ENCODE measurements around the gene DDX11. TPM values are rescaled to one million over a fixed set of nuclear protein-coding genes. Genes with fewer than 3 reads are reported as not detected.
"Not testable (repeated sequence)": the region's sequence is repeated elsewhere in the genome, so short reads cannot be mapped to it uniquely, and the experiment has no call there.

DDX11 gene
- total and polyA plus RNA-seq, 12 donors, result 3.0 to 16.1 (median 5.8) TPM

GRCh38 chr12:31119192-31119802, 45.6 kb downstream of the DDX11 start:
- DNase-seq (no peak), ATAC-seq (peak in 1 of 8 donors; percentile 65)
- no peaks in the 10 kb centered on the region for H3K9me3 ChIP-seq
- H3K4me3 ChIP-seq, result peak overlapping the region in 7 of 10 donors; percentile 10 to 35 (median 15)
- peaks cover 0 to 58% (median 33%) of the 10 kb centered on the region in 7 donors for H3K27me3 ChIP-seq
- H3K27ac ChIP-seq, result no peak overlapping the region
- peaks cover 0 to 29% (median 19%) of the 10 kb centered on the region in 9 donors for H3K4me1 ChIP-seq
- no peak for TF ChIP-seq CTCF (IDR thresholded peaks at IDR 0.05)
- intact Hi-C loops (cut with DNase I), result loop anchor here in 2 of 10 donors (5.0 to 10.0 kb wide), 3 partner anchors 116 to 403 kb away; no protein-coding TSS in a partner anchor
- H3K36me3 ChIP-seq, result no peaks in the 10 kb centered on the region
- 14 to 32% methylated on average over 23 to 33 of the region's 34 CpGs for WGBS, 2 donors

- H3K36me3 ChIP-seq, result no peaks in the 10 kb centered on the region
- H3K4me3 ChIP-seq, result peak overlapping the region in 1 of 10 donors; percentile 30
- peaks cover 0 to 29% (median 19%) of the 10 kb centered on the region in 9 donors for H3K4me1 ChIP-seq
- H3K27me3 ChIP-seq, result peaks cover 0 to 55% (median 33%) of the 10 kb centered on the region in 7 donors
- no peak overlapping the region for H3K27ac ChIP-seq
- TF ChIP-seq CTCF (IDR thresholded peaks at IDR 0.05), result no peak
- DNase-seq, result no peak
- no peaks in the 10 kb centered on the region for H3K9me3 ChIP-seq
- WGBS, 2 donors, result 9 to 52% methylated on average over 17 to 24 of the region's 24 CpGs
- intact Hi-C loops (cut with DNase I), result loop anchor here in 2 of 10 donors (5.0 to 10.0 kb wide), 3 partner anchors 115 to 402 kb away; no protein-coding TSS in a partner anchor
- ATAC-seq, result peak in 3 of 8 donors; percentile 8 to 52 (median 31)
Measured at GRCh38 chr12:31119803-31120211, 46.1 kb downstream of the DDX11 start.

- Histone ChIP-seq H3K4me3 (no peak overlapping the region), H3K9me3 (no peaks in the 10 kb centered on the region), H3K4me1 (peaks cover 0 to 29% (median 19%) of the 10 kb centered on the region in 9 donors), H3K27me3 (peaks cover 0 to 49% (median 30%) of the 10 kb centered on the region in 7 donors), H3K27ac (no peak overlapping the region), H3K36me3 (no peaks in the 10 kb centered on the region)
- DNase-seq (no peak), ATAC-seq (no peak)
- no peak for TF ChIP-seq CTCF (IDR thresholded peaks at IDR 0.05)
- WGBS, 2 donors, result 10 to 39% methylated on average over 16 to 26 of the region's 26 CpGs
- intact Hi-C loops (cut with DNase I), result no loop called here
Measured at GRCh38 chr12:31120392-31121008, 46.8 kb downstream of the DDX11 start.

GRCh38 chr12:31121022-31121728, 47.5 kb downstream of the DDX11 start:
- Histone ChIP-seq H3K27me3 (peaks cover 0 to 42% (median 29%) of the 10 kb centered on the region in 7 donors), H3K4me1 (peaks cover 0 to 29% (median 19%) of the 10 kb centered on the region in 9 donors)
- H3K9me3 ChIP-seq; H3K27ac ChIP-seq; DNase-seq; H3K4me3 ChIP-seq; H3K36me3 ChIP-seq; ATAC-seq; intact Hi-C loops (cut with DNase I): not testable (repeated sequence)
- WGBS, 2 donors, result 33% methylated on average over 18 to 19 of the region's 19 CpGs

Measured in heart right ventricle (tissue), 16 donors.